Liver (tissue), 9 donors: ENCODE results near the gene ATP2B3. TPM values are rescaled to one million over a fixed set of nuclear protein-coding genes. Genes with fewer than 3 reads are reported as not detected.

Experiments used
- DNase-seq: peaks from one replicate; pipeline ENCODE4 v3.0.0-alpha.2; 2017; ENCODE audit warnings: low spot score
- H3K27ac ChIP-seq, 2 donors: one replicate each; pipeline ENCODE4 v1.7.0; 2013; ENCODE audit warnings: inconsistent platforms in 2 of 2, low read length in 2 of 2, control low read depth in 1 of 2, low read depth in 1 of 2, mild to moderate bottlenecking in 1 of 2
- H3K27me3 ChIP-seq, 4 donors: one replicate each; pipeline versions ENCODE4 v1.6.1 to v1.7.0; 2013; ENCODE audit warnings: low read length in 3 of 4, inconsistent platforms in 1 of 4, mild to moderate bottlenecking in 1 of 4, moderate library complexity in 1 of 4; ENCODE audit not compliant: control insufficient read depth in 4 of 4, insufficient read depth in 4 of 4
- H3K36me3 ChIP-seq, 4 donors: one replicate each; pipeline versions ENCODE4 v1.6.1 to v1.7.0; 2013; ENCODE audit warnings: low read length in 3 of 4, mild to moderate bottlenecking in 3 of 4, low read depth in 1 of 4, moderate library complexity in 1 of 4; ENCODE audit not compliant: control insufficient read depth in 4 of 4, insufficient read depth in 3 of 4
- H3K4me1 ChIP-seq, 4 donors: one replicate each; pipeline versions ENCODE4 v1.6.1 to v1.7.0; 2013; ENCODE audit warnings: low read length in 3 of 4, mild to moderate bottlenecking in 3 of 4, moderate library complexity in 1 of 4; ENCODE audit not compliant: control insufficient read depth in 4 of 4, insufficient read depth in 4 of 4
- H3K4me3 ChIP-seq, 3 donors: one replicate each; pipeline versions ENCODE4 v1.6.1 to v1.7.0; 2013; ENCODE audit warnings: low read length in 3 of 3, control low read depth in 1 of 3, low read depth in 1 of 3, mild to moderate bottlenecking in 1 of 3
- H3K9ac ChIP-seq, 2 donors: one replicate each; pipeline ENCODE4 v1.7.0; 2013; ENCODE audit warnings: low read length in 2 of 2, mild to moderate bottlenecking in 2 of 2, moderate library complexity in 2 of 2, control low read depth in 1 of 2, low read depth in 1 of 2
- H3K9me3 ChIP-seq, 4 donors: one replicate each; pipeline versions ENCODE4 v1.6.1 to v1.7.0; 2013; ENCODE audit warnings: low read length in 3 of 4; ENCODE audit not compliant: control insufficient read depth in 4 of 4
- ATF3 ChIP-seq: IDR thresholded peaks from 2 replicates; pipeline ENCODE4 v1.6.1; 2016; ENCODE audit warnings: antibody characterized with exemption
- CTCF ChIP-seq: fragments of 150-350 bp; IDR thresholded peaks from 2 replicates; pipeline ENCODE4 v1.5.1; 2017; ENCODE audit warnings: improper control_type of control experiment, low read depth, low read length; ENCODE audit not compliant: missing input control
- EGR1 ChIP-seq, 2 donors: IDR thresholded peaks; 2 replicates each; pipeline ENCODE4 v1.6.1; 2016 to 2018; ENCODE audit warnings: antibody characterized with exemption in 2 of 2, low read depth in 2 of 2
- FOXA1 ChIP-seq: IDR thresholded peaks from 2 replicates; pipeline ENCODE4 v1.6.1; 2016; ENCODE audit warnings: antibody characterized with exemption
- FOXA2 ChIP-seq: IDR thresholded peaks from 2 replicates; pipeline ENCODE4 v1.6.1; 2016; ENCODE audit warnings: antibody characterized with exemption
- HNF4G ChIP-seq: IDR thresholded peaks from 2 replicates; pipeline ENCODE4 v1.6.1; 2016; ENCODE audit warnings: antibody characterized with exemption
- JUND ChIP-seq, 2 donors: IDR thresholded peaks; 2 replicates each; pipeline ENCODE4 v1.6.1; 2016; ENCODE audit warnings: antibody characterized with exemption in 2 of 2
- MAX ChIP-seq: IDR thresholded peaks from 2 replicates; pipeline ENCODE4 v1.6.1; 2016; ENCODE audit warnings: antibody characterized with exemption
- NR2F2 ChIP-seq: IDR thresholded peaks from 2 replicates; pipeline ENCODE4 v1.6.1; 2016; ENCODE audit warnings: antibody characterized with exemption
- REST ChIP-seq: IDR thresholded peaks from 2 replicates; pipeline ENCODE4 v1.6.1; 2016; ENCODE audit warnings: antibody characterized with exemption, mild to moderate bottlenecking
- RXRA ChIP-seq, 2 donors: IDR thresholded peaks; 2 replicates each; pipeline ENCODE4 v1.6.1; 2017 to 2018; ENCODE audit warnings: antibody characterized with exemption in 2 of 2, mild to moderate bottlenecking in 1 of 2
- SP1 ChIP-seq: IDR thresholded peaks from 2 replicates; pipeline ENCODE4 v1.6.1; 2018; ENCODE audit warnings: antibody characterized with exemption, mild to moderate bottlenecking
- TAF1 ChIP-seq: conservative IDR thresholded peaks from 2 replicates; pipeline ENCODE4 v1.6.1; 2016; ENCODE audit warnings: antibody characterized with exemption, mild to moderate bottlenecking
- YY1 ChIP-seq: IDR thresholded peaks from 2 replicates; pipeline ENCODE4 v1.6.1; 2016; ENCODE audit warnings: antibody characterized with exemption, mild to moderate bottlenecking
- WGBS: extraction: QIAGEN DNeasy Blood & Tissue Kit; methylation state at CpG from one replicate; pipeline ENCODE4 v1.1.7; 2013; 5-methylcytosine and 5-hydroxymethylcytosine counted together
- polyA plus RNA-seq, 2 donors: library from polyadenylated mRNA; stranded (reverse) in 1 of 2; unstranded in 1 of 2; fragments of 200-250 nt in 1 of 2; fragments of >200 nt in 1 of 2; fragmentation: Nextera tagmentation in 1 of 2; extraction: Ambion mirVana in 1 of 2; gene quantifications; one replicate each; pipeline versions ENCODE4 v1.2.1 to v1.2.3, GENCODE V29; 2013 to 2015
- total RNA-seq, 2 donors: library from RNA; depleted of rRNA; stranded (reverse); fragments of >200 nt; gene quantifications; one replicate each; pipeline ENCODE4 v1.2.3, GENCODE V29; 2014
- donor health status: healthy.
- donor health status: healthy.
- donor health status: healthy.
- donor health status: healthy.
- donor health status: healthy.

ATP2B3 gene
- total and polyA plus RNA-seq, 4 donors, result not detected

- no peak for TF ChIP-seq CTCF
Observed at GRCh38 chrX:153517946-153518834, 748 bp downstream of the ATP2B3 start (continued).

- Histone ChIP-seq H3K36me3 (no peaks in the 10 kb centered on the region), H3K9ac (no peak overlapping the region), H3K27me3 (peaks cover 0 to 10% (median 0%) of the 10 kb centered on the region in 4 donors), H3K27ac (no peak overlapping the region), H3K4me1 (peaks cover 0 to 5% (median 0%) of the 10 kb centered on the region in 4 donors), H3K4me3 (no peak overlapping the region), H3K9me3 (no peaks in the 10 kb centered on the region)
- 64% methylated on average over 21 of the region's 21 CpGs for WGBS
- no peak for TF ChIP-seq YY1
- TF ChIP-seq MAX, result no peak
- TF ChIP-seq RXRA (IDR thresholded peaks at IDR 0.05), result no peak
- no peak for TF ChIP-seq HNF4G
- DNase-seq, result no peak
Observed at GRCh38 chrX:153519569-153520286, 2.3 kb downstream of the ATP2B3 start.

GRCh38 chrX:153520287-153520917 lies 3.0 kb downstream of the ATP2B3 start:
- 68% methylated on average over 7 of the region's 7 CpGs for WGBS
- Histone ChIP-seq H3K27me3 (peaks cover 0 to 10% (median 0%) of the 10 kb centered on the region in 4 donors), H3K4me1 (peaks cover 0 to 5% (median 0%) of the 10 kb centered on the region in 4 donors), H3K27ac (no peak overlapping the region), H3K9me3 (no peaks in the 10 kb centered on the region), H3K9ac (no peak overlapping the region), H3K4me3 (no peak overlapping the region), H3K36me3 (no peaks in the 10 kb centered on the region)
- TF ChIP-seq RXRA (IDR thresholded peaks at IDR 0.05) (no peak), JUND (IDR thresholded peaks at IDR 0.05) (no peak)
- no peak for DNase-seq

- no peak overlapping the region for H3K27ac ChIP-seq
- DNase-seq, result no peak
- H3K9ac ChIP-seq, result no peak overlapping the region
- H3K4me1 ChIP-seq, result peaks cover 0 to 5% (median 0%) of the 10 kb centered on the region in 4 donors
- WGBS, result 72% methylated on average over 9 of the region's 9 CpGs
- no peaks in the 10 kb centered on the region for H3K9me3 ChIP-seq
- H3K27me3 ChIP-seq, result peaks cover 0 to 10% (median 0%) of the 10 kb centered on the region in 4 donors
- H3K4me3 ChIP-seq, result no peak overlapping the region
- H3K36me3 ChIP-seq, result no peaks in the 10 kb centered on the region
- TF ChIP-seq FOXA2 (no peak), ATF3 (no peak), SP1 (no peak), JUND (IDR thresholded peaks at IDR 0.05) (no peak), MAX (no peak), REST (no peak), CTCF (no peak), TAF1 (no peak), HNF4G (no peak), FOXA1 (no peak), EGR1 (IDR thresholded peaks at IDR 0.05; ENCODE audit: low read depth in 2 of 2) (no peak), NR2F2 (no peak)
Observed at GRCh38 chrX:153521034-153521433, 3.6 kb downstream of the ATP2B3 start.
